Thyroid gland (tissue), 4 donors: ENCODE measurements around the gene UST.

ENCODE experiments used
- POLR2A ChIP-seq, 2 donors: fragments of 450-650 bp; IDR thresholded peaks; one replicate each; pipeline ENCODE4 v1.6.1; 2017; ENCODE audit warnings: antibody characterized with exemption in 2 of 2, mild to moderate bottlenecking in 2 of 2, moderate library complexity in 1 of 2
- TF ChIP-seq, protein P1 (sequence below), 6 experiments: fragments of 200-600 bp in 3 of 6; fragments of 450-650 bp in 3 of 6; sonication (generic) in 3 of 6; IDR thresholded peaks; one replicate each; pipeline ENCODE4 v1.5.1; 2016 to 2019; ENCODE audit warnings: antibody characterized with exemption in 6 of 6, mild to moderate bottlenecking in 2 of 6, inconsistent platforms in 1 of 6, moderate library complexity in 1 of 6

DNA sequence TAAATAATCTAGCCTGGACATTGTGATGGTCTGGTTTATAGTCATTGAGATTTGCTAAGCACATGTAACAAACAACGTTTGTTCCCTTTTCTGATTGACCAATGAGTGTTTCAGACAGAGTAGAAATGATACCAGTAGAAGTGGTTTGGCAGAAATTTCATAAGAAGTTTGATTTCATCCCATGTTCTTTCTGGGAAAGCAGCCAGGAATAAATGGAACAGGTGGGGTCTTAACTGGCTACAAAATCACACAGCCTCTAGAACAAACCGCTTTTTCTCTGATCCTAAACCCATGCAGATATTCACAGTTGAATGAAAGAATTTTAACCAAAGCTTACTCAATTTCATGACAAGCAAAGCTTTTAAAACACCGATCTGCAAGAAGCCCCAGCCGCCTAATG is 227.5 kb downstream of the UST start:
- TF ChIP-seq, protein P1, sequence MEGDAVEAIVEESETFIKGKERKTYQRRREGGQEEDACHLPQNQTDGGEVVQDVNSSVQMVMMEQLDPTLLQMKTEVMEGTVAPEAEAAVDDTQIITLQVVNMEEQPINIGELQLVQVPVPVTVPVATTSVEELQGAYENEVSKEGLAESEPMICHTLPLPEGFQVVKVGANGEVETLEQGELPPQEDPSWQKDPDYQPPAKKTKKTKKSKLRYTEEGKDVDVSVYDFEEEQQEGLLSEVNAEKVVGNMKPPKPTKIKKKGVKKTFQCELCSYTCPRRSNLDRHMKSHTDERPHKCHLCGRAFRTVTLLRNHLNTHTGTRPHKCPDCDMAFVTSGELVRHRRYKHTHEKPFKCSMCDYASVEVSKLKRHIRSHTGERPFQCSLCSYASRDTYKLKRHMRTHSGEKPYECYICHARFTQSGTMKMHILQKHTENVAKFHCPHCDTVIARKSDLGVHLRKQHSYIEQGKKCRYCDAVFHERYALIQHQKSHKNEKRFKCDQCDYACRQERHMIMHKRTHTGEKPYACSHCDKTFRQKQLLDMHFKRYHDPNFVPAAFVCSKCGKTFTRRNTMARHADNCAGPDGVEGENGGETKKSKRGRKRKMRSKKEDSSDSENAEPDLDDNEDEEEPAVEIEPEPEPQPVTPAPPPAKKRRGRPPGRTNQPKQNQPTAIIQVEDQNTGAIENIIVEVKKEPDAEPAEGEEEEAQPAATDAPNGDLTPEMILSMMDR (IDR thresholded peaks at IDR 0.05), result no peak
- TF ChIP-seq POLR2A (IDR thresholded peaks at IDR 0.05), result no peak
